Measurements from ENCODE around the gene NSMCE1.

NSMCE1 gene

GRCh38 chr16:27216297-27216885, 52.2 kb downstream of the NSMCE1 start:
- no peak overlapping the region for H3K4me3 ChIP-seq (ENCODE audit: control insufficient read depth, low read depth, low read length)
- DNase-seq (ENCODE audit: low read depth) = no peak
- no peak for TF ChIP-seq CTCF (conservative IDR thresholded peaks at IDR 0.05; ENCODE audit: control insufficient read depth, insufficient read depth, low read depth, low read length)

GRCh38 chr16:27215660-27216059, 52.9 kb downstream of the NSMCE1 start:
- no peak for TF ChIP-seq CTCF (conservative IDR thresholded peaks at IDR 0.05; ENCODE audit: control insufficient read depth, insufficient read depth, low read depth, low read length)

GRCh38 chr16:27214084-27214961, 54.2 kb downstream of the NSMCE1 start:
- H3K4me3 ChIP-seq (ENCODE audit: control insufficient read depth, low read depth, low read length) = no peak overlapping the region
- TF ChIP-seq CTCF (conservative IDR thresholded peaks at IDR 0.05; ENCODE audit: control insufficient read depth, insufficient read depth, low read depth, low read length) = no peak
- no peak for DNase-seq (ENCODE audit: low read depth)

More at GRCh38 chr16:27215660-27216059, 52.9 kb downstream of the NSMCE1 start:
- H3K4me3 ChIP-seq (ENCODE audit: control insufficient read depth, low read depth, low read length) = no peak overlapping the region
- DNase-seq (ENCODE audit: low read depth) = no peak

- H3K4me3 ChIP-seq (ENCODE audit: control insufficient read depth, low read depth, low read length) = no peak overlapping the region
- DNase-seq (ENCODE audit: low read depth) = no peak
- no peak for TF ChIP-seq CTCF (conservative IDR thresholded peaks at IDR 0.05; ENCODE audit: control insufficient read depth, insufficient read depth, low read depth, low read length)
Observed at GRCh38 chr16:27211026-27211425, 57.5 kb downstream of the NSMCE1 start.

GRCh38 chr16:27210174-27210573, 58.4 kb downstream of the NSMCE1 start:
- DNase-seq (ENCODE audit: low read depth) = no peak
- no peak for TF ChIP-seq CTCF (conservative IDR thresholded peaks at IDR 0.05; ENCODE audit: control insufficient read depth, insufficient read depth, low read depth, low read length)
- H3K4me3 ChIP-seq (ENCODE audit: control insufficient read depth, low read depth, low read length) = no peak overlapping the region

GRCh38 chr16:27209591-27209990, 59.0 kb downstream of the NSMCE1 start:
- no peak for TF ChIP-seq CTCF (conservative IDR thresholded peaks at IDR 0.05; ENCODE audit: control insufficient read depth, insufficient read depth, low read depth, low read length)
- no peak overlapping the region for H3K4me3 ChIP-seq (ENCODE audit: control insufficient read depth, low read depth, low read length)
- DNase-seq (ENCODE audit: low read depth) = no peak

All from fibroblast of mammary gland (primary cell).